AG10803 (cell line): ENCODE results near the gene SPATA32.

Source experiments
- DNase-seq: peaks from one replicate; pipeline ENCODE4 v3.0.0; 2010; ENCODE audit warnings: low read depth
- H3K4me3 ChIP-seq: 2 replicates; pipeline ENCODE4 v1.5.1; 2011; ENCODE audit warnings: mild to moderate bottlenecking, low read length, control low read depth
- TF ChIP-seq, protein P1 (sequence below): conservative IDR thresholded peaks from 2 replicates; pipeline ENCODE4 v1.5.1; 2011; ENCODE audit warnings: mild to moderate bottlenecking, low read length, control low read depth, inconsistent platforms

The SPATA32 gene

DNA sequence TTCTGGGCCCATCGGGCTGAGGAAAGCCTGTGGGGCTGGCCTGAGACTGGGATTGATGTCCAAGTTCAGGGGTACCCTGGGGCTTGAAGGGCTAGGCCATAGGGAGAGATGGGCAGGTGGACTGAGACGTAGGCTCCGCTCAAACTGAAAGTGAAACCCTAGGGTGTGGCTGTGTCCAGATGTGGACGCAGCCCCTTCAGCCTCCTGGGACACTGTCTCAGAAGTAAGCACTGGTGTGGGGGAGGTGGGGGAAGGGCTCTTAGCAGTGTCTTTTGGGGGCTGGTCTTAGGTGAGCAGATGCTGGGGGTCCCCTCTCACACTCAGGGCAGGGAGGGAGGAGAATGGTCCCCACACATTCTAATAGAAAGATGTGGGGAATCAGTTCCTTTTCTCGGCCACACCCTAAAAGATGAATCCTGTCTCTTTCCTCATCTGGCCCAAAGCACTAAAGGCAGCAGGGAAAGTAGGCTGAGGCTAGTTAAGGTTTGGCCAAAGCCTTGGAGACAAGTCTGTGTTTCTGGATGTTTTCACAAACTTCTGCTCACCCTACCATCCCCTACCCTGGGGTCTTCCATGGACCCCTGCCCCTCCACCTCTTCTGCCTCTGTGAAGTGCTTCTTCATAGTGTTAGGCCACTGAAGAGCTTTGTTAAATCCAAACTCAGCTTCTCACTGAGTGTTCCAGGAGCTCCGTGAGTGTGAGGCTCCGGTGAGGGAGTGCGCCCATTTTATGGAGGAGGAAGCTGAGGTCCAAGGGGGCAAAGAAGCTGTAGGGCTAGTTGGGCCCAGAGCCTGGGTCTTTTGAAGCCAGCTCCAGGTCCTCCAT, 34.6 kb downstream of the SPATA32 start:
- DNase-seq: peak; percentile 17
- TF ChIP-seq, protein P1, sequence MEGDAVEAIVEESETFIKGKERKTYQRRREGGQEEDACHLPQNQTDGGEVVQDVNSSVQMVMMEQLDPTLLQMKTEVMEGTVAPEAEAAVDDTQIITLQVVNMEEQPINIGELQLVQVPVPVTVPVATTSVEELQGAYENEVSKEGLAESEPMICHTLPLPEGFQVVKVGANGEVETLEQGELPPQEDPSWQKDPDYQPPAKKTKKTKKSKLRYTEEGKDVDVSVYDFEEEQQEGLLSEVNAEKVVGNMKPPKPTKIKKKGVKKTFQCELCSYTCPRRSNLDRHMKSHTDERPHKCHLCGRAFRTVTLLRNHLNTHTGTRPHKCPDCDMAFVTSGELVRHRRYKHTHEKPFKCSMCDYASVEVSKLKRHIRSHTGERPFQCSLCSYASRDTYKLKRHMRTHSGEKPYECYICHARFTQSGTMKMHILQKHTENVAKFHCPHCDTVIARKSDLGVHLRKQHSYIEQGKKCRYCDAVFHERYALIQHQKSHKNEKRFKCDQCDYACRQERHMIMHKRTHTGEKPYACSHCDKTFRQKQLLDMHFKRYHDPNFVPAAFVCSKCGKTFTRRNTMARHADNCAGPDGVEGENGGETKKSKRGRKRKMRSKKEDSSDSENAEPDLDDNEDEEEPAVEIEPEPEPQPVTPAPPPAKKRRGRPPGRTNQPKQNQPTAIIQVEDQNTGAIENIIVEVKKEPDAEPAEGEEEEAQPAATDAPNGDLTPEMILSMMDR: no peak
- H3K4me3 ChIP-seq: no peak overlapping the region

DNA sequence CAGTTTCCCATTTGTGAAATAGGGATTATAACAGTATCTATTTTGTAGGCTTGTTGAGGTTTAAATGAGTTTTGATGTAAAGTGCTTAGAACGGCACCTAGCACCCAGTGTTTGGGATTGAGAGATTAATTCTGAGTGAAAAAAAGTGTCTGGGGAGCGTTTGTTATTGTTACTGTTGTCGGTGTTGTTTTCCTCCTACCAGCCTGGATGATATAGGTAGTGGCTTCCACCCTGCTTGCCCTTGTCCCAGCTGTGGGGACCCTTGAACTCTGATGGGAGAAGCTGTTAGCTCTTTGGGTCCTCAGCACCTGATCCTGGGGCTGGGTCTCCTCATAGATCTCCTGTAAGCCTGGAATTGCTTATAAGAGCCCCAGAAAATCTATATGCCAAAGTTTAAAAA, 35.3 kb downstream of the SPATA32 start:
- no peak for DNase-seq
- no peak overlapping the region for H3K4me3 ChIP-seq

DNA sequence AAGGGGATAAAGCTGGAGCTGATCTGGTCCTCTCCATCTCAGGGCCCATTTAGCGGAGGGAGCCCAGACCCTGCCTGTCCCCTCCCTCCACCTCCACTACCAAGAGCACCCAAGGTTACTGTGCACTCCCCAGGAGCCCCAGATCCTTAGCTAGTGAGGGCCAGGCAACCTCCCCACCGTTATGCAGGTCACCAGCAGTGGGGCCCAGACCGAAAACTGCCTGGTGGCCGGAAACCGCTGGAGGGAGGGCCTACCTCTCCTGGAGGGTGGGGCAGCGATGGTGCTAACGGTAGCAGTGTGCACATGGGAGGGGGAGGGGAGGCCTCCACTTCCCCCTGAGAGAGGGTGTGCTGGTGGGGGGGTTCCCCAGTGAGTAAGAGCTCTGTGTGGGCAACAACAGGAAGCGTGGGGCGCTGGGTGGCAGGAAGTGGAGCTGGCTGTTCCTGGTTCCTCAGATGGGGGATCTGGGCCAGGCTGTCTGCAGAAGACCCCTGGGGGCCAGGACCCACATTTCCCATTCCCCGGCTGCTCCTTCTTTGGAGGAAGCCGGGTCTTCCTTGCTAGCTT, 35.8 kb downstream of the SPATA32 start:
- H3K4me3 ChIP-seq: no peak overlapping the region
- TF ChIP-seq, protein P1: no peak
- DNase-seq: no peak

More for the DNA sequence above, 35.3 kb downstream of the SPATA32 start:
- TF ChIP-seq, protein P1: no peak

DNA sequence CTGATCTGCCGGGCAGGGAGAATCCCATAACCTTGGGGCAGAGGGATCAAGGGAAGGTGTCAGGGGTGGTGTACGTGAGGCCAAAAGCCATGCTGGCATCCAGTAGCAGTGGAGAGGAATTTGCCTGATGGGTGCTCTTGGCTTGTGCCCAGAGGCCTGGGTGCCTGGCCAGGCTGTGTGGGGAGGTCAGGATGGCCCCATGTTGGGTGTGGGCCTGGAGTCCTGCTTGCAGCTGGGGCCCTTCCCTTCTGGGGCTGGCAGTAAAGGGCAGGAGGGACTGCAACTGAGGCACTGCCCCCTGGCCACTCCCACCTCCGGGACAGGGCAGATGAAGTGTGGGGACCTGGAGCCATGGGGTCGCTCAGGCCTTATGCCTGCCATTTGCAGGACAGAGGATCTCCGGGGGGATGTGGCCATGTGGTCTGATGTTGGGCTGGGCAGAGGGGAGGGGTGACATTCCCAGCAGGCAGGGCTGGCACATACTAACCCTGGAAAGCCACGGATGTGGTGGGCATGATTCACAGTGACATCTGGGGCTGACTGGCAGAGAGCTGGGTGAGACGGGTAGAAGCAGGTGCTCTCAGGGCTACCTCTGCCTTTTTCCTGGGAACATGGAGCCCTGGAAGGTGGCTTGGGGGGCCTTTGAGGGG, 36.7 kb downstream of the SPATA32 start:
- TF ChIP-seq, protein P1: no peak

DNA sequence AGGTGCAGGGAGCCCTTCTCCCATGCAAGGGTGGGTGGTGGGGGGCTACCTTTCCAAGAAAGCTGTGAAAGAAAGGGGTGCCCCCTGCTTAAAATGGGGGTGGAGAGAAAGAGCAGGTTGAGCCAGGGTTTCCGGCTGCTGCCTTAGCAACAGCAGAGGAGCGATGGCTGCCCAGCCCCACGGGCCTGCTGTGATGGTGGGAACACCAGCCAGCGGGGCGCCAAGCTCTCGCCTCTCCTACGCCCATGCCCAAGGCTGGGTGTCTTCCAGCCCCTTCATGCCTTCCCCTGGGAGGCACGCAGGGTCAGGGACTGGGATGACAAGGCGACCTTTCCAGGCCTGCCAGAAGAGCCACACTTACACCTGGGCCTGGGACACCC, 37.2 kb downstream of the SPATA32 start:
- DNase-seq: no peak
- TF ChIP-seq, protein P1: no peak
- H3K4me3 ChIP-seq: no peak overlapping the region

More for the DNA sequence above, 36.7 kb downstream of the SPATA32 start:
- H3K4me3 ChIP-seq: no peak overlapping the region
- no peak for DNase-seq

DNA sequence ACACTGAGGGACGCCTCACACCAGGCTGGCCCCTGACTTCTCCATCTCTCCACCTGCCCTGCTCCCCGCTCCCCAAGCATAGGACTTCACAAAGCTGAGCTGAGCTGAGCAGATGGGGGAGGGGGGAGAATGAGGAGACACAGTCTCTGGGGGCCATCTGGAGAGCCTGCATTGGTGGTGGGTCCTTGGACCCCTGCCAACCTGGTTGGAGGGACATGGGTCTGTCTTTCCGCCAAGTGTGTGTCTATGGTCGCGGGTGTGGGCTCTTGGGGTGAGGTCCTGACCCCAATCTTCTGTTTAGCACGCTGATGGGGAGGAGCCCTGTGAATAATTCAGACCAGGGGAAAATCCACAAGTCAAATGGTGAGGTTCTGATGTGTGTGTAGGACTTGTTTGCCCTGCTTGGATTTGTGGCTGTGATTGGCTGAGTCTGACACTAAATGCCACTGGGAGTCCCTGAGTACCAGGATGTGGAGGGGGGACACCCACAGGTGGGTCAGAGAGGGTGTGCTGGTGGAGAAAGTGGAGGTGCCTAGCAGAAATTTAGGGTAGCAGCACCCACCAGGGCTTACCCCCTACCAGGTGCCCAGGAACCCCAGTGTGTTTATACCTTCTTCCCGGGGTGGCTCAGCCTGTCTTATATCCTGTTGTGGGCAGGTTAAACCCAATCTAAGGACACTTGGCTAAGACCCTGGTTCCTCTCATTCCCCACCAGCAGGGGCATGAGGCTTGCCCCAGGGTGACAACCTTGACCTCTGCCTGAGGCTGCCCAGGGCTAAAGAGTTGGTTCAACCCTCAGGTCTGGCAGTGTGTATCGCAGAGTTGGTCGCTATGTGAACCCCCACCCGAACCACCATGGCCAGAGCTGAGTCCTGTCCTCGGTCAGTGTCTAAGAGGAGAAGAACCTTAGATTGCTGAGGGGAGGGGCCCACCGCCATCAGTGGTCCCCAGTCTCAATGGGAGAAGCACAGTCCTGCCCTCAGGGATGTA, 38.1 kb downstream of the SPATA32 start:
- DNase-seq: no peak

More for the DNA sequence above, 38.1 kb downstream of the SPATA32 start:
- TF ChIP-seq, protein P1: no peak
- no peak overlapping the region for H3K4me3 ChIP-seq
